Astrocyte (in vitro differentiated cells and primary cell): ENCODE measurements around the gene SHROOM3. TPM values are rescaled to one million over a fixed set of nuclear protein-coding genes. Genes with fewer than 3 reads are reported as not detected.

Experiments
- DNase-seq: peaks from one replicate; pipeline ENCODE4 v3.0.0-alpha.2; 2010; ENCODE audit warnings: low read depth
- FAIRE-seq: peaks from 2 replicates; lab custom pipeline; 2011; peaks lifted over from hg19 to GRCh38; lab: Jason Lieb, UNC
- H2AFZ ChIP-seq: 2 replicates; pipeline ENCODE4 v1.6.0; 2012; ENCODE audit warnings: low read depth, low read length, inconsistent platforms
- H3K27ac ChIP-seq: 2 replicates; pipeline ENCODE4 v1.5.1; 2011; ENCODE audit warnings: low read depth, low read length, inconsistent platforms
- H3K27me3 ChIP-seq: 2 replicates; pipeline ENCODE4 v1.6.0; 2011; ENCODE audit warnings: low read length, inconsistent platforms; ENCODE audit not compliant: insufficient read depth
- H3K36me3 ChIP-seq: 2 replicates; pipeline ENCODE4 v1.5.1; 2011; ENCODE audit warnings: low read length, inconsistent platforms; ENCODE audit not compliant: insufficient read depth
- H3K4me1 ChIP-seq: 2 replicates; pipeline ENCODE4 v1.5.1; 2011; ENCODE audit warnings: low read length, inconsistent platforms; ENCODE audit not compliant: insufficient read depth
- H3K4me2 ChIP-seq: 2 replicates; pipeline ENCODE4 v1.6.0; 2012; ENCODE audit warnings: low read length, inconsistent platforms
- H3K4me3 ChIP-seq: 2 replicates; pipeline ENCODE4 v1.5.1; 2011; ENCODE audit warnings: low read depth, mild to moderate bottlenecking, low read length, inconsistent platforms; ENCODE audit not compliant: insufficient read depth
- H3K79me2 ChIP-seq: 2 replicates; pipeline ENCODE4 v1.6.0; 2012; ENCODE audit warnings: mild to moderate bottlenecking, low read length, inconsistent platforms; ENCODE audit not compliant: insufficient read depth
- H3K9ac ChIP-seq: 2 replicates; pipeline ENCODE4 v1.6.0; 2012; ENCODE audit warnings: mild to moderate bottlenecking, low read length, inconsistent platforms
- H3K9me3 ChIP-seq: 2 replicates; pipeline ENCODE4 v1.5.1; 2012; ENCODE audit warnings: low read depth, mild to moderate bottlenecking, low read length, inconsistent platforms; ENCODE audit not compliant: insufficient read depth
- H4K20me1 ChIP-seq: 2 replicates; pipeline ENCODE4 v1.6.0; 2012; ENCODE audit warnings: low read length, inconsistent platforms; ENCODE audit not compliant: insufficient read depth
- H3K27ac Mint-ChIP-seq: one replicate; pipeline ENCODE4 v1.8.0; 2021; ENCODE audit warnings: mild to moderate bottlenecking, mixed read lengths; ENCODE audit not compliant: unreplicated experiment
- H3K27me3 Mint-ChIP-seq: one replicate; pipeline ENCODE4 v1.8.0; 2021; ENCODE audit warnings: low read depth, mixed read lengths; ENCODE audit not compliant: unreplicated experiment
- H3K36me3 Mint-ChIP-seq: one replicate; pipeline ENCODE4 v1.8.0; 2021; ENCODE audit warnings: low read depth, mixed read lengths; ENCODE audit not compliant: unreplicated experiment
- H3K4me1 Mint-ChIP-seq: one replicate; pipeline ENCODE4 v1.8.0; 2021; ENCODE audit warnings: low read depth, mixed read lengths; ENCODE audit not compliant: unreplicated experiment
- H3K4me3 Mint-ChIP-seq: one replicate; pipeline ENCODE4 v1.8.0; 2021; ENCODE audit warnings: mild to moderate bottlenecking, moderate library complexity, mixed read lengths; ENCODE audit not compliant: unreplicated experiment
- H3K9me3 Mint-ChIP-seq: one replicate; pipeline ENCODE4 v1.8.0; 2021; ENCODE audit warnings: mild to moderate bottlenecking, mixed read lengths; ENCODE audit not compliant: unreplicated experiment
- EZH2 ChIP-seq: IDR thresholded peaks from 2 replicates; pipeline ENCODE4 v1.6.1; 2012; ENCODE audit warnings: mild to moderate bottlenecking, low read length, inconsistent platforms; ENCODE audit not compliant: insufficient read depth
- total RNA-seq: library from RNA; stranded (reverse); gene quantifications from 2 replicates; pipeline ENCODE4 v1.2.1, GENCODE V29; 2021
- TF ChIP-seq, protein P1 (sequence below): IDR thresholded peaks from 2 replicates; pipeline ENCODE4 v1.5.1; 2011; ENCODE audit warnings: low read depth, mild to moderate bottlenecking, inconsistent platforms, low read length, moderate library complexity; ENCODE audit not compliant: insufficient read depth

The SHROOM3 gene
- total RNA-seq, 1 donor from 2014 or later, result 64.6 TPM

GRCh38 chr4:76640353-76640910, 205.4 kb downstream of the SHROOM3 start:
- H3K36me3 ChIP-seq, result no peaks in the 10 kb centered on the region
- no peak overlapping the region for H3K4me3 ChIP-seq
- H3K9me3 Mint-ChIP-seq, result peaks cover 3% of the 10 kb centered on the region
- TF ChIP-seq, protein P1, sequence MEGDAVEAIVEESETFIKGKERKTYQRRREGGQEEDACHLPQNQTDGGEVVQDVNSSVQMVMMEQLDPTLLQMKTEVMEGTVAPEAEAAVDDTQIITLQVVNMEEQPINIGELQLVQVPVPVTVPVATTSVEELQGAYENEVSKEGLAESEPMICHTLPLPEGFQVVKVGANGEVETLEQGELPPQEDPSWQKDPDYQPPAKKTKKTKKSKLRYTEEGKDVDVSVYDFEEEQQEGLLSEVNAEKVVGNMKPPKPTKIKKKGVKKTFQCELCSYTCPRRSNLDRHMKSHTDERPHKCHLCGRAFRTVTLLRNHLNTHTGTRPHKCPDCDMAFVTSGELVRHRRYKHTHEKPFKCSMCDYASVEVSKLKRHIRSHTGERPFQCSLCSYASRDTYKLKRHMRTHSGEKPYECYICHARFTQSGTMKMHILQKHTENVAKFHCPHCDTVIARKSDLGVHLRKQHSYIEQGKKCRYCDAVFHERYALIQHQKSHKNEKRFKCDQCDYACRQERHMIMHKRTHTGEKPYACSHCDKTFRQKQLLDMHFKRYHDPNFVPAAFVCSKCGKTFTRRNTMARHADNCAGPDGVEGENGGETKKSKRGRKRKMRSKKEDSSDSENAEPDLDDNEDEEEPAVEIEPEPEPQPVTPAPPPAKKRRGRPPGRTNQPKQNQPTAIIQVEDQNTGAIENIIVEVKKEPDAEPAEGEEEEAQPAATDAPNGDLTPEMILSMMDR, result no peak
- no peak for TF ChIP-seq EZH2
- H3K27me3 ChIP-seq, result no peaks in the 10 kb centered on the region
- no peaks in the 10 kb centered on the region for H3K79me2 ChIP-seq
- no peaks in the 10 kb centered on the region for H3K27me3 Mint-ChIP-seq
- H2AFZ ChIP-seq, result no peak overlapping the region
- peaks cover 5% of the 10 kb centered on the region for H3K4me1 Mint-ChIP-seq
- H3K27ac Mint-ChIP-seq, result no peak overlapping the region
- no peaks in the 10 kb centered on the region for H3K9me3 ChIP-seq
- no peak overlapping the region for H3K27ac ChIP-seq
- no peak for FAIRE-seq
- H3K4me3 Mint-ChIP-seq, result peak overlapping the region; percentile 50
- DNase-seq, result no peak
- no peak overlapping the region for H3K9ac ChIP-seq
- peaks cover 6% of the 10 kb centered on the region for H3K4me1 ChIP-seq
- H3K4me2 ChIP-seq, result no peak overlapping the region
- H3K36me3 Mint-ChIP-seq, result peaks cover 36% of the 10 kb centered on the region
- no peaks in the 10 kb centered on the region for H4K20me1 ChIP-seq

GRCh38 chr4:76641351-76641750, 206.3 kb downstream of the SHROOM3 start:
- H3K36me3 Mint-ChIP-seq, result peaks cover 34% of the 10 kb centered on the region
- no peak for FAIRE-seq

DNA sequence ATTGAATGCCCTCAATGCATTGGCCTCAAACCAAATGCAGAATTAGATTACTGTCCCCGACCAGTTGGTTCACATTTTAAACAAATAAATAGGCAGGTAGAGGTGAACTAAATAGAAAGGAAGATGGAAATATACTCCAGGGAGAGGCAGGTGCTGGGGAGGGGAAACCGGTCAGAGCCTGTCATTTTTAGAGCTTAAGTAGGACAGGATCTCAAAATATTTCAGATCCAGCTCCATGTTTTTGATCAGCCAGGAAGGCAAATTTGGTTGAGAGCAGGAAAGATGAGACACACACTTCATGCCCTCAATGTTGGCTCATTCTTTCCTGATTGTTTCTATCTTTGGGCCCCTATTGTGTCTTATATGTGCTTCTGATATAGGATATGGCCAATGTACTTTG, 206.7 kb downstream of the SHROOM3 start:
- no peak for TF ChIP-seq EZH2
- TF ChIP-seq, protein P1, result no peak
- Histone ChIP-seq H3K4me2 (no peak overlapping the region), H3K79me2 (no peaks in the 10 kb centered on the region), H3K27me3 (no peaks in the 10 kb centered on the region), H3K36me3 (no peaks in the 10 kb centered on the region), H2AFZ (no peak overlapping the region), H3K4me1 (peaks cover 6% of the 10 kb centered on the region), H3K9ac (no peak overlapping the region), H3K4me3 (no peak overlapping the region), H4K20me1 (no peaks in the 10 kb centered on the region), H3K27ac (no peak overlapping the region), H3K9me3 (no peaks in the 10 kb centered on the region)
- Mint-ChIP-seq H3K36me3 (peaks cover 36% of the 10 kb centered on the region), H3K9me3 (peaks cover 3% of the 10 kb centered on the region), H3K27ac (no peak overlapping the region), H3K27me3 (no peaks in the 10 kb centered on the region), H3K4me1 (peaks cover 5% of the 10 kb centered on the region), H3K4me3 (no peak overlapping the region)
- FAIRE-seq (no peak), DNase-seq (no peak)

More at GRCh38 chr4:76641351-76641750, 206.3 kb downstream of the SHROOM3 start:
- Histone ChIP-seq H3K27me3 (no peaks in the 10 kb centered on the region), H3K36me3 (no peaks in the 10 kb centered on the region), H3K27ac (no peak overlapping the region), H3K9ac (no peak overlapping the region), H3K4me1 (peaks cover 6% of the 10 kb centered on the region), H3K4me3 (no peak overlapping the region), H3K9me3 (no peaks in the 10 kb centered on the region), H2AFZ (no peak overlapping the region), H3K4me2 (no peak overlapping the region), H3K79me2 (no peaks in the 10 kb centered on the region), H4K20me1 (no peaks in the 10 kb centered on the region)
- peaks cover 3% of the 10 kb centered on the region for H3K9me3 Mint-ChIP-seq
- no peaks in the 10 kb centered on the region for H3K27me3 Mint-ChIP-seq
- H3K4me3 Mint-ChIP-seq, result no peak overlapping the region
- DNase-seq, result no peak
- no peak for TF ChIP-seq EZH2
- TF ChIP-seq, protein P1, result no peak
- peaks cover 5% of the 10 kb centered on the region for H3K4me1 Mint-ChIP-seq
- no peak overlapping the region for H3K27ac Mint-ChIP-seq
